Left lobe of liver (tissue), 2 donors: ENCODE measurements around the gene RAPGEF2. TPM values are rescaled to one million over a fixed set of nuclear protein-coding genes. Genes with fewer than 3 reads are reported as not detected.

Source experiments
- ATAC-seq: fragments of 200-7000 bp; cut with Tn5 transposase; one replicate; pipeline ENCODE4 v1.9.1; 2020; ENCODE audit warnings: mild to moderate bottlenecking, moderate library complexity
- DNase-seq: peaks from one replicate; pipeline ENCODE4 v3.0.0-alpha.2; 2020; ENCODE audit warnings: low spot score
- total RNA-seq: library from RNA; stranded (reverse); gene quantifications from one replicate; pipeline ENCODE4 v1.2.1, GENCODE V29; 2021
- donor health status: DM: no; HTN: no; CAD: no; lungs with moderate emphysema.
- donor health status: DM: no; HTN: yes; CAD: no.

RAPGEF2 gene
- total RNA-seq, 1 donor from 2014 or later, result 31.0 TPM

GRCh38 chr4:159268607-159269006, 165.7 kb downstream of the RAPGEF2 start:
- DNase-seq (no peak), ATAC-seq (no peak)

GRCh38 chr4:159269116-159269515, 166.2 kb downstream of the RAPGEF2 start:
- peak; percentile 21 for ATAC-seq

GRCh38 chr4:159269956-159270355, 167.1 kb downstream of the RAPGEF2 start:
- peak; percentile 16 for ATAC-seq

More at GRCh38 chr4:159269116-159269515, 166.2 kb downstream of the RAPGEF2 start:
- no peak for DNase-seq

GRCh38 chr4:159271856-159272255, 169.0 kb downstream of the RAPGEF2 start:
- ATAC-seq (no peak), DNase-seq (no peak)

More at GRCh38 chr4:159269956-159270355, 167.1 kb downstream of the RAPGEF2 start:
- no peak for DNase-seq

- DNase-seq (no peak), ATAC-seq (no peak)
Observed at GRCh38 chr4:159272273-159273140, 169.6 kb downstream of the RAPGEF2 start.

GRCh38 chr4:159273141-159273438, 170.2 kb downstream of the RAPGEF2 start:
- DNase-seq (no peak), ATAC-seq (peak; percentile 19)

GRCh38 chr4:159273841-159274240, 171.0 kb downstream of the RAPGEF2 start:
- ATAC-seq, result no peak
- no peak for DNase-seq

GRCh38 chr4:159278399-159278798, 175.5 kb downstream of the RAPGEF2 start:
- ATAC-seq (peak; percentile 57), DNase-seq (no peak)

- DNase-seq (no peak), ATAC-seq (no peak)
Observed at GRCh38 chr4:159279084-159279483, 176.2 kb downstream of the RAPGEF2 start.

- no peak for DNase-seq
Observed at GRCh38 chr4:159280442-159281172, 177.7 kb downstream of the RAPGEF2 start.

GRCh38 chr4:159281771-159282170, 178.9 kb downstream of the RAPGEF2 start:
- DNase-seq (no peak), ATAC-seq (no peak)

More at GRCh38 chr4:159280442-159281172, 177.7 kb downstream of the RAPGEF2 start:
- ATAC-seq, result peak; percentile 80

GRCh38 chr4:159282329-159282728, 179.4 kb downstream of the RAPGEF2 start:
- DNase-seq (no peak), ATAC-seq (no peak)

- ATAC-seq (peak; percentile 61), DNase-seq (no peak)
Observed at GRCh38 chr4:159282944-159283343, 180.1 kb downstream of the RAPGEF2 start.

- DNase-seq (no peak), ATAC-seq (no peak)
Observed at GRCh38 chr4:159283696-159284095, 180.8 kb downstream of the RAPGEF2 start.

GRCh38 chr4:159284113-159284512, 181.2 kb downstream of the RAPGEF2 start:
- ATAC-seq (no peak), DNase-seq (no peak)

GRCh38 chr4:159284733-159285132, 181.9 kb downstream of the RAPGEF2 start:
- DNase-seq (no peak), ATAC-seq (no peak)

- ATAC-seq (no peak), DNase-seq (no peak)
Observed at GRCh38 chr4:159287767-159288166, 184.9 kb downstream of the RAPGEF2 start.

- ATAC-seq, result no peak
- DNase-seq, result no peak
Observed at GRCh38 chr4:159289682-159290081, 186.8 kb downstream of the RAPGEF2 start.

- DNase-seq (no peak), ATAC-seq (no peak)
Observed at GRCh38 chr4:159290321-159291030, 187.6 kb downstream of the RAPGEF2 start.

GRCh38 chr4:159291176-159291575, 188.3 kb downstream of the RAPGEF2 start:
- DNase-seq (no peak), ATAC-seq (no peak)

GRCh38 chr4:159292137-159292896, 189.4 kb downstream of the RAPGEF2 start:
- no peak for DNase-seq
- peak; percentile 52 for ATAC-seq
